Liver (tissue), 9 donors: ENCODE measurements around the gene PTRH1. TPM values are rescaled to one million over a fixed set of nuclear protein-coding genes. Genes with fewer than 3 reads are reported as not detected.

ENCODE experiments used
- DNase-seq: peaks from one replicate; pipeline ENCODE4 v3.0.0-alpha.2; 2017; ENCODE audit warnings: low spot score
- H3K27ac ChIP-seq, 2 donors: one replicate each; pipeline ENCODE4 v1.7.0; 2013; ENCODE audit warnings: inconsistent platforms in 2 of 2, low read length in 2 of 2, control low read depth in 1 of 2, low read depth in 1 of 2, mild to moderate bottlenecking in 1 of 2
- H3K27me3 ChIP-seq, 4 donors: one replicate each; pipeline versions ENCODE4 v1.6.1 to v1.7.0; 2013; ENCODE audit warnings: low read length in 3 of 4, inconsistent platforms in 1 of 4, mild to moderate bottlenecking in 1 of 4, moderate library complexity in 1 of 4; ENCODE audit not compliant: control insufficient read depth in 4 of 4, insufficient read depth in 4 of 4
- H3K36me3 ChIP-seq, 4 donors: one replicate each; pipeline versions ENCODE4 v1.6.1 to v1.7.0; 2013; ENCODE audit warnings: low read length in 3 of 4, mild to moderate bottlenecking in 3 of 4, low read depth in 1 of 4, moderate library complexity in 1 of 4; ENCODE audit not compliant: control insufficient read depth in 4 of 4, insufficient read depth in 3 of 4
- H3K4me1 ChIP-seq, 4 donors: one replicate each; pipeline versions ENCODE4 v1.6.1 to v1.7.0; 2013; ENCODE audit warnings: low read length in 3 of 4, mild to moderate bottlenecking in 3 of 4, moderate library complexity in 1 of 4; ENCODE audit not compliant: control insufficient read depth in 4 of 4, insufficient read depth in 4 of 4
- H3K4me3 ChIP-seq, 3 donors: one replicate each; pipeline versions ENCODE4 v1.6.1 to v1.7.0; 2013; ENCODE audit warnings: low read length in 3 of 3, control low read depth in 1 of 3, low read depth in 1 of 3, mild to moderate bottlenecking in 1 of 3
- H3K9ac ChIP-seq, 2 donors: one replicate each; pipeline ENCODE4 v1.7.0; 2013; ENCODE audit warnings: low read length in 2 of 2, mild to moderate bottlenecking in 2 of 2, moderate library complexity in 2 of 2, control low read depth in 1 of 2, low read depth in 1 of 2
- H3K9me3 ChIP-seq, 4 donors: one replicate each; pipeline versions ENCODE4 v1.6.1 to v1.7.0; 2013; ENCODE audit warnings: low read length in 3 of 4; ENCODE audit not compliant: control insufficient read depth in 4 of 4
- EGR1 ChIP-seq, 2 donors: IDR thresholded peaks; 2 replicates each; pipeline ENCODE4 v1.6.1; 2016 to 2018; ENCODE audit warnings: antibody characterized with exemption in 2 of 2, low read depth in 2 of 2
- FOXA1 ChIP-seq: IDR thresholded peaks from 2 replicates; pipeline ENCODE4 v1.6.1; 2016; ENCODE audit warnings: antibody characterized with exemption
- FOXA2 ChIP-seq: IDR thresholded peaks from 2 replicates; pipeline ENCODE4 v1.6.1; 2016; ENCODE audit warnings: antibody characterized with exemption
- GABPA ChIP-seq, 2 donors: IDR thresholded peaks in 1 of 2; conservative IDR thresholded peaks in 1 of 2; 2 replicates each; pipeline ENCODE4 v1.6.1; 2016; ENCODE audit warnings: antibody characterized with exemption in 2 of 2, mild to moderate bottlenecking in 1 of 2, moderate library complexity in 1 of 2
- HNF4G ChIP-seq: IDR thresholded peaks from 2 replicates; pipeline ENCODE4 v1.6.1; 2016; ENCODE audit warnings: antibody characterized with exemption
- JUND ChIP-seq, 2 donors: IDR thresholded peaks; 2 replicates each; pipeline ENCODE4 v1.6.1; 2016; ENCODE audit warnings: antibody characterized with exemption in 2 of 2
- NR2F2 ChIP-seq: IDR thresholded peaks from 2 replicates; pipeline ENCODE4 v1.6.1; 2016; ENCODE audit warnings: antibody characterized with exemption
- RAD21 ChIP-seq, 2 donors: IDR thresholded peaks; 2 replicates each; pipeline ENCODE4 v1.6.1; 2016; ENCODE audit warnings: antibody characterized with exemption in 2 of 2, mild to moderate bottlenecking in 2 of 2
- RXRA ChIP-seq, 2 donors: IDR thresholded peaks; 2 replicates each; pipeline ENCODE4 v1.6.1; 2017 to 2018; ENCODE audit warnings: antibody characterized with exemption in 2 of 2, mild to moderate bottlenecking in 1 of 2
- SP1 ChIP-seq: IDR thresholded peaks from 2 replicates; pipeline ENCODE4 v1.6.1; 2018; ENCODE audit warnings: antibody characterized with exemption, mild to moderate bottlenecking
- TAF1 ChIP-seq: conservative IDR thresholded peaks from 2 replicates; pipeline ENCODE4 v1.6.1; 2016; ENCODE audit warnings: antibody characterized with exemption, mild to moderate bottlenecking
- YY1 ChIP-seq: IDR thresholded peaks from 2 replicates; pipeline ENCODE4 v1.6.1; 2016; ENCODE audit warnings: antibody characterized with exemption, mild to moderate bottlenecking
- WGBS: extraction: QIAGEN DNeasy Blood & Tissue Kit; methylation state at CpG from one replicate; pipeline ENCODE4 v1.1.7; 2013; 5-methylcytosine and 5-hydroxymethylcytosine counted together
- polyA plus RNA-seq, 2 donors: library from polyadenylated mRNA; stranded (reverse) in 1 of 2; unstranded in 1 of 2; fragments of 200-250 nt in 1 of 2; fragments of >200 nt in 1 of 2; fragmentation: Nextera tagmentation in 1 of 2; extraction: Ambion mirVana in 1 of 2; gene quantifications; one replicate each; pipeline versions ENCODE4 v1.2.1 to v1.2.3, GENCODE V29; 2013 to 2015
- total RNA-seq, 2 donors: library from RNA; depleted of rRNA; stranded (reverse); fragments of >200 nt; gene quantifications; one replicate each; pipeline ENCODE4 v1.2.3, GENCODE V29; 2014
- TF ChIP-seq, protein P1 (sequence below): IDR thresholded peaks from 2 replicates; pipeline ENCODE4 v1.6.1; 2016; ENCODE audit warnings: antibody characterized with exemption
- TF ChIP-seq, protein P2 (sequence below): fragments of 150-350 bp; IDR thresholded peaks from 2 replicates; pipeline ENCODE4 v1.5.1; 2017; ENCODE audit warnings: improper control_type of control experiment, low read depth, low read length; ENCODE audit not compliant: missing input control
- TF ChIP-seq, protein P3 (sequence below): IDR thresholded peaks from 2 replicates; pipeline ENCODE4 v1.6.1; 2016; ENCODE audit warnings: antibody characterized with exemption, mild to moderate bottlenecking
- TF ChIP-seq, protein P4 (sequence below): IDR thresholded peaks from 2 replicates; pipeline ENCODE4 v1.6.1; 2016; ENCODE audit warnings: antibody characterized with exemption
- donor health status: healthy.
- donor health status: healthy.
- donor health status: healthy.
- donor health status: healthy.
- donor health status: healthy.

PTRH1 gene
- total and polyA plus RNA-seq, 4 donors = 6.7 to 21.6 (median 9.7) TPM

DNA sequence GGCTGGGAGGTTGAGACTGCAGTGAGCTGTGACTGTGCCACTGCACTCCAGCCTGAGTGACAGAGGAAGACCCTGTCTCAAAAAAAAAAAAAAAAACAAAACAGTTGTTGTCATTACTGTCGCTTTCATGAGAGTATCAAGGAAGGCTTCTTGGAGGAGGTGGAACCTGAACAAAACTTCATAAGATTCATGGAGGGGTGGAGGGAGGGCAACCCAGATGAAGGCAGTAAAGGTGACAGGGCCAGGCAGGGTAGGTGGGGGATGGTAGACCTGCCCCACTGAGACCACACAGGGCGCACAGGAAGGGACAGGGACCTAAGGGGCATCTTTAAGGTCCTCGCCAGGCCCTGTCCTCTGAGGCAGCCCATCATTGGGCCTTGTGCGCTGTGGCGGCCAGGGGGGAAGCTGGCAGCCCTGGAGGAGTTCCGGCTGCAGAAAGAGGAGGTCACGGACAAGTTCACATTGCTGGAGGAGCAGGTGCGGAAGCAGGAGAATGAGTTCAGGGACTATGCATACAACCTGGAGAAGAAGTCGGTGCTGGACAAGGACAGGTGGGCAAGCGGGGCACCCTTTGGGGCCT is 5.2 kb downstream of the PTRH1 start:
- 93% methylated on average over 10 of the region's 10 CpGs for WGBS
- no peak for DNase-seq
- Histone ChIP-seq H3K36me3 (no peaks in the 10 kb centered on the region), H3K4me1 (peaks cover 0 to 7% (median 3%) of the 10 kb centered on the region in 4 donors), H3K4me3 (no peak overlapping the region), H3K27me3 (no peaks in the 10 kb centered on the region), H3K9ac (no peak overlapping the region), H3K27ac (no peak overlapping the region), H3K9me3 (no peaks in the 10 kb centered on the region)
- no peak for TF ChIP-seq EGR1 (IDR thresholded peaks at IDR 0.05; ENCODE audit: low read depth in 2 of 2)
- TF ChIP-seq, protein P1, sequence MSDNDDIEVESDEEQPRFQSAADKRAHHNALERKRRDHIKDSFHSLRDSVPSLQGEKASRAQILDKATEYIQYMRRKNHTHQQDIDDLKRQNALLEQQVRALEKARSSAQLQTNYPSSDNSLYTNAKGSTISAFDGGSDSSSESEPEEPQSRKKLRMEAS = no peak
- no peak for TF ChIP-seq RAD21 (IDR thresholded peaks at IDR 0.05)

DNA sequence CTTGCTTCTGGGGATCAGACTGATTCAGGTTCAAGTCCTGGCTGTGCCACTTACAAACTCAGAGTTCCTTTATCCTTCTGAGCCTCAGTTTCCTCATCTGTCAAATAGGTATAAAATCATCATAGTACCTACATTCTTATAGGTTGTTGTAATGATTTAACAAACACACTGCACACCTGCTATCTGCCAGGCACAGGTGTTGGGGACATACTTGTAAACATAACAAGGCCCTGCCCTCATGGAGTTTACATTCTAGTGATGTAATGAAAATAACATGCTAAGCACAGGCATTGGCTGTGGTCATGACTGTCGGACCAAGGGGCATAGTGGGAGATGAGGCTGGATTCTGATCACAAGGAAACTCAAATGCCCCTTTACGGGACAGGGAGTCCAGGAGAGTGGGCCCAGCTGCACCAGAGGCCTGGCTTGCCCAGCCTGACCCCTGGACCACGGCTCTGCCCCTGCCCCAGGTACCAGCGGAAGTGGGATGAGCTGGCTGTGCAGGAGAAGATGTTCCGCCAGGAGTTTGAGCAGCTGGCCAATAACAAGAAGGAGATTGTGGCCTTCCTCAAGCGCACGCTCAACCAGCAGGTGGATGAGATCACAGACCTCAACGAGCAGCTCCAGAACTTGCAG is 6.4 kb downstream of the PTRH1 start:
- H3K9ac ChIP-seq = no peak overlapping the region
- no peaks in the 10 kb centered on the region for H3K4me1 ChIP-seq
- 92% methylated on average over 8 of the region's 8 CpGs for WGBS
- DNase-seq = no peak
- H3K9me3 ChIP-seq = no peaks in the 10 kb centered on the region
- H3K36me3 ChIP-seq = no peaks in the 10 kb centered on the region
- no peak overlapping the region for H3K4me3 ChIP-seq
- no peak overlapping the region for H3K27ac ChIP-seq
- TF ChIP-seq, protein P2, sequence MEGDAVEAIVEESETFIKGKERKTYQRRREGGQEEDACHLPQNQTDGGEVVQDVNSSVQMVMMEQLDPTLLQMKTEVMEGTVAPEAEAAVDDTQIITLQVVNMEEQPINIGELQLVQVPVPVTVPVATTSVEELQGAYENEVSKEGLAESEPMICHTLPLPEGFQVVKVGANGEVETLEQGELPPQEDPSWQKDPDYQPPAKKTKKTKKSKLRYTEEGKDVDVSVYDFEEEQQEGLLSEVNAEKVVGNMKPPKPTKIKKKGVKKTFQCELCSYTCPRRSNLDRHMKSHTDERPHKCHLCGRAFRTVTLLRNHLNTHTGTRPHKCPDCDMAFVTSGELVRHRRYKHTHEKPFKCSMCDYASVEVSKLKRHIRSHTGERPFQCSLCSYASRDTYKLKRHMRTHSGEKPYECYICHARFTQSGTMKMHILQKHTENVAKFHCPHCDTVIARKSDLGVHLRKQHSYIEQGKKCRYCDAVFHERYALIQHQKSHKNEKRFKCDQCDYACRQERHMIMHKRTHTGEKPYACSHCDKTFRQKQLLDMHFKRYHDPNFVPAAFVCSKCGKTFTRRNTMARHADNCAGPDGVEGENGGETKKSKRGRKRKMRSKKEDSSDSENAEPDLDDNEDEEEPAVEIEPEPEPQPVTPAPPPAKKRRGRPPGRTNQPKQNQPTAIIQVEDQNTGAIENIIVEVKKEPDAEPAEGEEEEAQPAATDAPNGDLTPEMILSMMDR = no peak
- no peak for TF ChIP-seq TAF1
- TF ChIP-seq JUND (IDR thresholded peaks at IDR 0.05) = no peak
- no peak for TF ChIP-seq YY1
- TF ChIP-seq SP1 = no peak
- TF ChIP-seq, protein P3, sequence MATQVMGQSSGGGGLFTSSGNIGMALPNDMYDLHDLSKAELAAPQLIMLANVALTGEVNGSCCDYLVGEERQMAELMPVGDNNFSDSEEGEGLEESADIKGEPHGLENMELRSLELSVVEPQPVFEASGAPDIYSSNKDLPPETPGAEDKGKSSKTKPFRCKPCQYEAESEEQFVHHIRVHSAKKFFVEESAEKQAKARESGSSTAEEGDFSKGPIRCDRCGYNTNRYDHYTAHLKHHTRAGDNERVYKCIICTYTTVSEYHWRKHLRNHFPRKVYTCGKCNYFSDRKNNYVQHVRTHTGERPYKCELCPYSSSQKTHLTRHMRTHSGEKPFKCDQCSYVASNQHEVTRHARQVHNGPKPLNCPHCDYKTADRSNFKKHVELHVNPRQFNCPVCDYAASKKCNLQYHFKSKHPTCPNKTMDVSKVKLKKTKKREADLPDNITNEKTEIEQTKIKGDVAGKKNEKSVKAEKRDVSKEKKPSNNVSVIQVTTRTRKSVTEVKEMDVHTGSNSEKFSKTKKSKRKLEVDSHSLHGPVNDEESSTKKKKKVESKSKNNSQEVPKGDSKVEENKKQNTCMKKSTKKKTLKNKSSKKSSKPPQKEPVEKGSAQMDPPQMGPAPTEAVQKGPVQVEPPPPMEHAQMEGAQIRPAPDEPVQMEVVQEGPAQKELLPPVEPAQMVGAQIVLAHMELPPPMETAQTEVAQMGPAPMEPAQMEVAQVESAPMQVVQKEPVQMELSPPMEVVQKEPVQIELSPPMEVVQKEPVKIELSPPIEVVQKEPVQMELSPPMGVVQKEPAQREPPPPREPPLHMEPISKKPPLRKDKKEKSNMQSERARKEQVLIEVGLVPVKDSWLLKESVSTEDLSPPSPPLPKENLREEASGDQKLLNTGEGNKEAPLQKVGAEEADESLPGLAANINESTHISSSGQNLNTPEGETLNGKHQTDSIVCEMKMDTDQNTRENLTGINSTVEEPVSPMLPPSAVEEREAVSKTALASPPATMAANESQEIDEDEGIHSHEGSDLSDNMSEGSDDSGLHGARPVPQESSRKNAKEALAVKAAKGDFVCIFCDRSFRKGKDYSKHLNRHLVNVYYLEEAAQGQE = no peak
- TF ChIP-seq RXRA (IDR thresholded peaks at IDR 0.05) = no peak
- no peak for TF ChIP-seq NR2F2
- TF ChIP-seq FOXA2 = no peak
- TF ChIP-seq HNF4G = no peak
- TF ChIP-seq EGR1 (IDR thresholded peaks at IDR 0.05; ENCODE audit: low read depth in 2 of 2) = no peak
- no peak for TF ChIP-seq GABPA (IDR thresholded peaks at IDR 0.05 in 1 of 2, conservative IDR thresholded peaks at IDR 0.05 in 1 of 2)
- TF ChIP-seq, protein P1 = no peak
- TF ChIP-seq, protein P4, sequence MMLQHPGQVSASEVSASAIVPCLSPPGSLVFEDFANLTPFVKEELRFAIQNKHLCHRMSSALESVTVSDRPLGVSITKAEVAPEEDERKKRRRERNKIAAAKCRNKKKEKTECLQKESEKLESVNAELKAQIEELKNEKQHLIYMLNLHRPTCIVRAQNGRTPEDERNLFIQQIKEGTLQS = no peak
- TF ChIP-seq FOXA1 = no peak
- H3K27me3 ChIP-seq = no peaks in the 10 kb centered on the region
